Measurements from ENCODE around the gene TMEM243.
A peak's percentile ranks its signal among the peaks of the same experiment; 100 is the strongest.

TMEM243 gene

GRCh38 chr7:87154569-87154968 is 65.0 kb downstream of the TMEM243 start:
- no peak for FAIRE-seq

DNA sequence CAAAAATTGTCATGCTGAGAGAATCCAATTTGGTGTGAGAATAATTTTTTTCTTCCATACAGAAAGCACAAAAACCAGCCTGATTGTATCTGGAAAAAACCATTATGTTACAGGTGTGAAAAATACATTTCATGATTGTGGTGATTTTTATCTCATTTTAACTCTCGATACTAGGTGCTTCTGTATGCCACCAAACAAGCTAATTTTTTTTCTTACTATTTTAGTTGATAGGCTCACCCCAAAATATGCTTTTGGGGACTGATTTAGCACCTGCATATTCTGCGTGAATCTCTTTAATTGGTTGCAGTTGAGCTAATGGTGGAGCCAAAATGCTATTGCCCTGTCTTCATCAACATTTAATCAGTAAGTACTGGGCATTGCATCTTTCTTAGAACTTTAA is 65.4 kb downstream of the TMEM243 start:
- FAIRE-seq = no peak

- no peak for FAIRE-seq
Observed at GRCh38 chr7:87152897-87153641, 66.5 kb downstream of the TMEM243 start.

DNA sequence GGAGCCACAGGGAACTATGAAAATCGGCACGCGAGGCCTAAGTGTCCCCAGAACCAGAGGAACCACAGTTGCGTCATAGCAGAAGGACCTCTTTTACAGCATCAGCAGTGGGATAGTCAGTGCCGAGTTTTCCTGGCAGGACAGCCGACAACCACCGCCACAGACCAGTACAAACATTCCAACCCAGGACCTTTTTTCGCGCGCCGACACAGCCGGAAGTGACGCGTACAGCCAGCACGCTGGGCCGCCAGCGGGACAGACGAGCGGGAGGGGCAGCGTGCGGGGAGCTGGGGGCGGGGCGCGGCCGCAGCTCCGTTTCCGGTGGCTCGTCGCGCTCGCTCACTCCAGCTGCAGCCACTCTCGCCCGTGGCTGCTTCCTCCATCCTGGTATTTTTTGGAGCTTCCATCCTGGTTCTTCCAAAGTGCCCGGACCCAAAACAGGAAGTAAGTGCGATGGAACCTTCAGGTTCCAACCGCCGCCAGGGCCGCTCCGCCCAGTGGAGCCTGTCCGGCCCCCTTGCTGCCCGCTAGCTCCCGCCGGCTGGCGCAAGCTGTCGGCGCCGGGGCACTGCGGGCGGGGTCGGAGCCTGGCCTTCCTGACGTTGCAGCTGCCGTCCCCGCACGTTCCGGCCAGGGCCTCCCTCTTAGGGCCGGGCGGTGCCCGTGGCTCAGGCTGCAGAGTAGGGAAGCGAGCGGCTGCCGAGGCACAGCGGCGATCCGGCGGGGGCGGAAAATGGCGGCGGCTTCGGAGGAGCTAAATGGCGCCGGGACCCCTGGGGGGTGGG is 67.2 kb downstream of the TMEM243 start, which contains the start of gene DMTF1:
DMTF1 (plus strand) TSS at position 342 of the 785 bp plus-strand sequence. CDS start 12,489 bp downstream, outside the sequence.
- peak; percentile 91 for FAIRE-seq

DNA sequence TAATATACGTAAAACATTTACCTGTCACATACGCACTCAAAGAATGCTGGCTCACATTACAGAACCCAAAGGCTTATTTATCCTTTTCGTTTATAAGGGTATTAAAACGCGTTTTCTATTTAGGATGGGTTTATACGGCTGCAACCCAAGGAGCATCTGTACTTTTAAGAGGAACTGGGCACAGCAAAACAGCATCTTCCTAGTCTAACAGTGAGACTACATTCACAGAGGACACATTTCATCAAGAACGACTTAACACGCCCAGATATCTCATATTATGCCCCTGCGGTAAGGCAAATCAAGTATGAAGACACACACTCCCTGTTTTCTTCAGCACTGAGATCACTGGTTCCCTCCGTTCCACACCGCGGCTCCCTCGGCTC is 67.8 kb downstream of the TMEM243 start:
- no peak for FAIRE-seq

- FAIRE-seq = no peak
Observed at GRCh38 chr7:87151002-87151728, 68.4 kb downstream of the TMEM243 start.

GRCh38 chr7:87148332-87148955 is 71.1 kb downstream of the TMEM243 start:
- FAIRE-seq = peak; percentile 88

DNA sequence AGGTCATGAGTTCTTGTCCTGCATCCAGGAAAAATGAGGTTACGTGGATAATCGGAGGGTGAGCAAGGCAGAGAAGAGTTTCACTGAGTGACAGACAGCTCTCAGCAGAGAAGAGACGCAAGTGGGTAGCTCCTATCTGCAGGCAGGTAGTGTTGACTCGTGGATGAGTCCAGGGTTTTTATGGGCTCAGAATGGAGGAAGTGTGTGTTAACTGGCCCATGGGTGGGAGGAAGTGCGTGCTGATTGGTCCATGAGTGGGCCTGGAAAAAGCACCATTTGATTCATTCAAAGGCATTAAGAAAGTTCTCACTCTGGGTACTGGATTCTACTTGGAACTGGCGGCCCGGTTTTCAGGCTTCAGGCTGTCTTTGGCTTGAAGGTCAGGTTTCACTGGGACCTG is 72.0 kb downstream of the TMEM243 start:
- no peak for FAIRE-seq

DNA sequence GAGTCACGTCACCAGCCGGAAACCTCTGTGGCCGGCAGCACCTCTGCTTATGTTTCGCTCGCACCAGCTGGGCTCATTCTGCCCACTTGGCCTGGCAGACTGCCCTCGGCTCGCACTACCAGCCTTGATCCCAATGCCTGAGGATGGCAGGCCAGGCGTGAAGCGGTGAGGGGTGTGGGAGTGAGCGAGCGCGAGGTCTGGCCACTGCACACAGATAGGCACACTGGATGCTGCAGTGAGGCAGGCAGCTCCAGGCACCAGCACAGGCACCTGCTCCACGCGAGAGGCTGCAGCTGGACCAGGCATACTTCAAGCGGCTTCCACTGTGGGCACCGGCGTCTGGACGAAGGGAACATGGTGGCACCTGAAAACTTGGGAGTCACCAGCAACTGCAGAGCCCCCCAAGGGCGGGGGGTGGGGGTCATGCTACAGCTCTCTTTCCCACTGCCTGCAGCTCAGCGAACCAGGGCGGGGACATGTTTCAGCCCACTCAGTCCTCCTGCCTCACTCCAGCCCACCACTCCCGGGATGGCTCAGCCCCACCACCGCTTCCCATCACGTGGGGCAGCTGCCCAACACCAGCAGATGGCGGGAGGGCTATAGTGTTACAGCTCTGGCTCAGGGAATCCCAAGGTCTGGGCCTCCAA is 72.7 kb downstream of the TMEM243 start:
- FAIRE-seq = no peak

Measured in G401.6 (cell line).